Nasal cavity respiratory epithelium epithelial cell of viscerocranial mucosa (primary cell): ENCODE measurements around the gene TAGLN2. TPM values are rescaled to one million over a fixed set of nuclear protein-coding genes. Genes with fewer than 3 reads are reported as not detected.

Experiments
- total RNA-seq: library from RNA; depleted of rRNA; stranded (reverse); fragments of >200 nt; gene quantifications from 2 replicates; pipeline ENCODE4 v1.2.3, GENCODE V29; 2014

The TAGLN2 gene
- total RNA-seq = 168 and 336 TPM in 2 replicates

GRCh38 chr1:159924791-159925718, at the start of gene TAGLN2:
TSS of gene TAGLN2 (minus strand) at chr1:159925507. CDS start at chr1:159920509, 4,998 bp downstream.

GRCh38 chr1:159953536-159954515, 28.5 kb upstream of the TAGLN2 start, which contains the start of gene SLAMF9:
TSS of gene SLAMF9 (minus strand) at chr1:159954237. CDS start at chr1:159954137, 100 bp downstream.

GRCh38 chr1:159945483-159946241, 20.4 kb upstream of the TAGLN2 start, which contains the start of gene IGSF9:
TSS of gene IGSF9 (minus strand) at chr1:159945613. CDS start at chr1:159943454, 2,159 bp downstream.

GRCh38 chr1:159900086-159900680, 25.1 kb downstream of the TAGLN2 start, which contains the start of gene CFAP45:
TSS of gene CFAP45 (minus strand) at chr1:159900165. CDS start at chr1:159900098, 67 bp downstream.

Other genes with a start within 250 kb of the TAGLN2 start
- not detected in 2 replicates for gene CRP, start 210.9 kb downstream of the TAGLN2 start, total RNA-seq
- 29.4 and 46.0 TPM in 2 replicates for gene DUSP23, start 144.5 kb downstream of the TAGLN2 start, total RNA-seq
- not detected in 2 replicates for gene FCRL6, start 123.1 kb downstream of the TAGLN2 start, total RNA-seq
- gene SLAMF8, start 98.6 kb downstream of the TAGLN2 start, total RNA-seq = not detected in 2 replicates
- gene VSIG8, start 62.9 kb downstream of the TAGLN2 start, total RNA-seq = 0.34 TPM in 1 of 2 replicates, not detected in the other
- gene CFAP45, start 25.3 kb downstream of the TAGLN2 start, total RNA-seq = 0.14 and 0.34 TPM in 2 replicates
- gene IGSF9, start 20.1 kb upstream of the TAGLN2 start, total RNA-seq = 3.1 and 20.9 TPM in 2 replicates
- gene SLAMF9, start 28.7 kb upstream of the TAGLN2 start, total RNA-seq = 0.14 and 6.8 TPM in 2 replicates
- gene PIGM, start 106.5 kb upstream of the TAGLN2 start, total RNA-seq = 3.2 and 3.8 TPM in 2 replicates
- not detected in 2 replicates for gene KCNJ10, start 144.7 kb upstream of the TAGLN2 start, total RNA-seq
- gene KCNJ9, start 156.0 kb upstream of the TAGLN2 start, total RNA-seq = under 0.01 TPM in 2 replicates
- 37.9 and 79.6 TPM in 2 replicates for gene IGSF8, start 173.1 kb upstream of the TAGLN2 start, total RNA-seq
- gene ATP1A2, start 190.3 kb upstream of the TAGLN2 start, total RNA-seq = not detected in 2 replicates
- not detected in 2 replicates for gene ATP1A4, start 226.1 kb upstream of the TAGLN2 start, total RNA-seq